Cardiac fibroblast (primary cell): ENCODE data around the gene APC.
"Not testable (repeated sequence)": the region's sequence is repeated elsewhere in the genome, so short reads cannot be mapped to it uniquely, and the experiment has no call there.

Experiments used
- DNase-seq, 2 donors: peaks; one replicate each; pipeline versions ENCODE4 v3.0.0 to v3.0.0-alpha.2; 2010; ENCODE audit warnings: low read depth in 2 of 2
- H3K4me3 ChIP-seq, 2 donors: replicated peaks in 1 of 2; 1 replicate in 1 of 2; 2 replicates in 1 of 2; pipeline ENCODE4 v1.5.1; 2011; ENCODE audit warnings: low read depth in 2 of 2, low read length in 2 of 2, mild to moderate bottlenecking in 2 of 2, moderate library complexity in 1 of 2
- CTCF ChIP-seq: IDR thresholded peaks from one replicate; pipeline ENCODE4 v1.5.1; 2011; ENCODE audit warnings: low read depth, mild to moderate bottlenecking, low read length, inconsistent platforms

The APC gene

GRCh38 chr5:112857866-112858265 is 120.2 kb downstream of the APC start:
- DNase-seq, result no peak
- no peak for TF ChIP-seq CTCF
- no peak overlapping the region for H3K4me3 ChIP-seq

- DNase-seq, result not testable (repeated sequence)
- peak overlapping the region; percentile 87 to 88 for H3K4me3 ChIP-seq
Observed at GRCh38 chr5:112860571-112860928, 122.9 kb downstream of the APC start.

GRCh38 chr5:112860929-112861637 is 123.4 kb downstream of the APC start, which contains the start of gene SRP19:
TSS of gene SRP19 (plus strand) at chr5:112861287. CDS start at chr5:112861377, 90 bp downstream.
- peak within 1 kb of the TSS; percentile 87 to 88 for H3K4me3 ChIP-seq
- peak; percentile 98 to 99 for DNase-seq
- no peak for TF ChIP-seq CTCF

GRCh38 chr5:112861638-112861985 is 123.9 kb downstream of the APC start:
- H3K4me3 ChIP-seq, result peak overlapping the region; percentile 87 to 88
- no peak for TF ChIP-seq CTCF
- no peak for DNase-seq

- no peak for TF ChIP-seq CTCF
- peak overlapping the region; percentile 87 to 88 for H3K4me3 ChIP-seq
- no peak for DNase-seq
Observed at GRCh38 chr5:112862085-112862484, 124.4 kb downstream of the APC start.

- no peak overlapping the region for H3K4me3 ChIP-seq
- TF ChIP-seq CTCF, result no peak
Observed at GRCh38 chr5:112863549-112863948, 125.9 kb downstream of the APC start.

GRCh38 chr5:112865128-112865527 is 127.4 kb downstream of the APC start:
- TF ChIP-seq CTCF, result no peak

More at GRCh38 chr5:112863549-112863948, 125.9 kb downstream of the APC start:
- DNase-seq, result peak in 1 of 2 donors; percentile 40

More at GRCh38 chr5:112865128-112865527, 127.4 kb downstream of the APC start:
- no peak overlapping the region for H3K4me3 ChIP-seq
- DNase-seq, result peak in 1 of 2 donors; percentile 29
